ENCODE data around the gene PATJ.

DNA sequence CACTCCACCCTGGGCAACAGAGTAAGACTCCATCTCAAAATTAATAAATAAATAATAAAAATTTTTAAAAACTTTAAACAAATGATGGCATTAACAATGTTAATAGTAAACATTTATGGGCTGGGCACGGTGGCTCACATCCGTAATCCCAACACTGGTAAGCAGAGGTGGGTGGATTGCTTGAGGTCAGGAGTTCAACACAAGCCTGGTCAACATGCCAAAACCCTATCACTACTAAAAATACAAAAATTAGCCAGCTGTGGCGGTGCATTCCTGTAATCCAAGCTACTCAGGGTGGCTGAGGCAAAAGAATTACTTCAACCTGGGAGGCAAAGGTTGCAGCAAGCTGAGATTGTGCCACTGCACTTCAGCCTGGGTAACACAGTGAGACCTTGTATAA is 443.4 kb downstream of the PATJ start:
- TF ChIP-seq POLR2AphosphoS5 (IDR thresholded peaks at IDR 0.05; ENCODE audit: low read depth, low read length) (no peak), POLR2A (IDR thresholded peaks at IDR 0.05; ENCODE audit: low read depth, low read length) (no peak), TAF1 (IDR thresholded peaks at IDR 0.05; ENCODE audit: low read depth, low read length) (no peak), POU2F2 (IDR thresholded peaks at IDR 0.05; ENCODE audit: low read depth, low read length) (no peak), PAX5 (IDR thresholded peaks at IDR 0.05; ENCODE audit: insufficient read depth, low read length, severe bottlenecking) (no peak), SPI1 (IDR thresholded peaks at IDR 0.05; ENCODE audit: low read depth, low read length) (no peak)
